Measurements from ENCODE around the gene NAPEPLD.
"Not testable (repeated sequence)": the region's sequence is repeated elsewhere in the genome, so short reads cannot be mapped to it uniquely, and the experiment has no call there.

The NAPEPLD gene

GRCh38 chr7:103148131-103148993, 537 bp downstream of the NAPEPLD start:
- no peak for DNase-seq (ENCODE audit: insufficient read length, low spot score)

GRCh38 chr7:103144754-103145153, 4.1 kb downstream of the NAPEPLD start:
- DNase-seq (ENCODE audit: insufficient read length, low spot score); FAIRE-seq: not testable (repeated sequence)

More at GRCh38 chr7:103148131-103148993, 537 bp downstream of the NAPEPLD start:
- no peak for FAIRE-seq

GRCh38 chr7:103143868-103144267, 5.0 kb downstream of the NAPEPLD start:
- no peak for DNase-seq (ENCODE audit: insufficient read length, low spot score)
- no peak for FAIRE-seq

GRCh38 chr7:103142494-103142893, 6.4 kb downstream of the NAPEPLD start:
- FAIRE-seq (no peak), DNase-seq (ENCODE audit: insufficient read length, low spot score) (no peak)

GRCh38 chr7:103141753-103142404, 7.0 kb downstream of the NAPEPLD start:
- FAIRE-seq (no peak), DNase-seq (ENCODE audit: insufficient read length, low spot score) (no peak)

GRCh38 chr7:103140685-103141084, 8.2 kb downstream of the NAPEPLD start:
- FAIRE-seq (no peak), DNase-seq (ENCODE audit: insufficient read length, low spot score) (no peak)

GRCh38 chr7:103140061-103140460, 8.8 kb downstream of the NAPEPLD start:
- DNase-seq (ENCODE audit: insufficient read length, low spot score) (no peak), FAIRE-seq (no peak)

- no peak for FAIRE-seq
- DNase-seq (ENCODE audit: insufficient read length, low spot score) = no peak
These were observed 13.9 kb downstream of the NAPEPLD start for GRCh38 chr7:103134836-103135554.

- DNase-seq (ENCODE audit: insufficient read length, low spot score) (no peak), FAIRE-seq (no peak)
These were observed 15.8 kb downstream of the NAPEPLD start for GRCh38 chr7:103132995-103133688.

- FAIRE-seq (no peak), DNase-seq (ENCODE audit: insufficient read length, low spot score) (no peak)
These were observed 17.8 kb downstream of the NAPEPLD start for GRCh38 chr7:103130901-103131624.

GRCh38 chr7:103129702-103130549, 19.0 kb downstream of the NAPEPLD start:
- FAIRE-seq (no peak), DNase-seq (ENCODE audit: insufficient read length, low spot score) (no peak)

- FAIRE-seq = no peak
- DNase-seq (ENCODE audit: insufficient read length, low spot score) = no peak
These were observed 21.9 kb downstream of the NAPEPLD start for GRCh38 chr7:103127006-103127405.

- no peak for FAIRE-seq
These were observed 24.4 kb downstream of the NAPEPLD start for GRCh38 chr7:103124429-103124979.

GRCh38 chr7:103123529-103123928, 25.4 kb downstream of the NAPEPLD start:
- no peak for FAIRE-seq
- DNase-seq (ENCODE audit: insufficient read length, low spot score) = no peak

More at GRCh38 chr7:103124429-103124979, 24.4 kb downstream of the NAPEPLD start:
- DNase-seq (ENCODE audit: insufficient read length, low spot score) = no peak

GRCh38 chr7:103121641-103122040, 27.3 kb downstream of the NAPEPLD start:
- FAIRE-seq = no peak

GRCh38 chr7:103120362-103120761, 28.5 kb downstream of the NAPEPLD start:
- FAIRE-seq = no peak

More at GRCh38 chr7:103121641-103122040, 27.3 kb downstream of the NAPEPLD start:
- DNase-seq (ENCODE audit: insufficient read length, low spot score) = no peak

GRCh38 chr7:103119791-103120291, 29.1 kb downstream of the NAPEPLD start:
- FAIRE-seq = no peak
- no peak for DNase-seq (ENCODE audit: insufficient read length, low spot score)

More at GRCh38 chr7:103120362-103120761, 28.5 kb downstream of the NAPEPLD start:
- DNase-seq (ENCODE audit: insufficient read length, low spot score) = no peak

GRCh38 chr7:103117465-103117864, 31.4 kb downstream of the NAPEPLD start:
- FAIRE-seq = no peak
- no peak for DNase-seq (ENCODE audit: insufficient read length, low spot score)

All from HTR-8/SVneo (cell line).